ENCODE data around the gene FLAD1.

FLAD1 gene

DNA sequence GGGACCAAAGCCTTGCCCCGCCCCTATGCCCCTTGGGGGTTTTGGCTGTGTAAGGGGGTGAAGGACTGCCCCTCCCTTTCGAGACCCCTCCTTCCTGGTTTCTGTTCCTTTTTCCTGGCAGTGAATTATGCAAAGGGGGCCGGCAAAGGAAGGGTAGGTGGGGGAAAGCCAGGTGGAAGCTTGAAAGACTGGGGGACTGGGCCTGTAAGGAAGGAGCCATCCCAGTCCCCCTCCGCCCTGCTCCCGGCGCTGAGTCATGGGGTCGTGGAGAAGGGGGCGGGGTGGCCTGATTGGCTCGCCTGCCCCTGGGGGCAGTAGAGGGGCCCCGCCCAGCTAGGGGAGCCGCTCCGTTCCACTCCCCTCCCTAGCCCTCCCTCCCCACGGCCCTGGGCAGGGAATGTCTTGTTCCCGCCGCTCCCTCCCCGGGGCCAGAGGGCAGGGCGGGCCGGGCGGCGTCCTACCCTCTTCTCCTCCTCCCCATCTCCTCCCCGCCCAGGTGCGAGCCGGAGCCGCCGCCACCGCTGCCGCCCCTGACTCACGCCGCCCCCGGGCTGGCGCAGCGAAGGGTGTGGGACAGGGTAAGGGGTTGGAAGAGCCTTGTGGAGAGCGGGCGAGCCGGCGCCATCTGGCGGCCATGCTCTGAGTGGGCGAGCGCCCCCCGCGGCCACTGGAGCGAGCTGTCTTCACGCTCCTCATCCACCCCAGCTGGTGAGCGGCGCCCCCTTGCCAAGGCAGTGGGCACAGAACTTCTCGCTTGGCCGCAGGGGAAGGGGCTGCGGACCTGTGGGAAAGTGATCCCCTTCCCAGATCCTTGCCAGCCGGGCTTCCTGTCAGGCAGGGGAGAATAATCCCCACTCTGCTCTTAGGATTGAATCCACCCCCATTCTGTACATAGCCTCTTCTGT, 34.1 kb downstream of the FLAD1 start:
- H3K4me3 ChIP-seq (replicated peaks; ENCODE audit: low read depth, low read length), result peak overlapping the region; percentile 23
- peak; percentile 71 for DNase-seq (ENCODE audit: extremely low read depth, low read depth)

DNA sequence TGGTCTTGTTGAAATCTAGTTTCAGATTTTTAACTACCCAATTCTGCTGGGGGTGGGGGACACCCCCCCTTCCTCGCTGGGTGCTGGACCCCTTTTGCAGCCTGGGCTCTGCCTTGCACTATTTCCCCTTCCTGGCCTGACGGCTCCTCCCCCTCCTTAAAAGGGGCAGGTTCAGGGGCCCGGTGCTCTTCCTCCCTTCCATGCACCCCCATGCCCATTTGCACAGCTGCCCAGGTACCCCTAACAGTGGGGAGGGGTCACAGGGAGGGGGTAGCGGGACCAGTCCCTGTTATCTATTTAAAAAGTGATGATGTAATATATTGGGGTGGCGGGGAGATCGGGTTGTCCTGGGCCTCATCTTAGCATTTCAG, 34.8 kb downstream of the FLAD1 start:
- TF ChIP-seq, protein P1, sequence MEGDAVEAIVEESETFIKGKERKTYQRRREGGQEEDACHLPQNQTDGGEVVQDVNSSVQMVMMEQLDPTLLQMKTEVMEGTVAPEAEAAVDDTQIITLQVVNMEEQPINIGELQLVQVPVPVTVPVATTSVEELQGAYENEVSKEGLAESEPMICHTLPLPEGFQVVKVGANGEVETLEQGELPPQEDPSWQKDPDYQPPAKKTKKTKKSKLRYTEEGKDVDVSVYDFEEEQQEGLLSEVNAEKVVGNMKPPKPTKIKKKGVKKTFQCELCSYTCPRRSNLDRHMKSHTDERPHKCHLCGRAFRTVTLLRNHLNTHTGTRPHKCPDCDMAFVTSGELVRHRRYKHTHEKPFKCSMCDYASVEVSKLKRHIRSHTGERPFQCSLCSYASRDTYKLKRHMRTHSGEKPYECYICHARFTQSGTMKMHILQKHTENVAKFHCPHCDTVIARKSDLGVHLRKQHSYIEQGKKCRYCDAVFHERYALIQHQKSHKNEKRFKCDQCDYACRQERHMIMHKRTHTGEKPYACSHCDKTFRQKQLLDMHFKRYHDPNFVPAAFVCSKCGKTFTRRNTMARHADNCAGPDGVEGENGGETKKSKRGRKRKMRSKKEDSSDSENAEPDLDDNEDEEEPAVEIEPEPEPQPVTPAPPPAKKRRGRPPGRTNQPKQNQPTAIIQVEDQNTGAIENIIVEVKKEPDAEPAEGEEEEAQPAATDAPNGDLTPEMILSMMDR (IDR thresholded peaks at IDR 0.05; ENCODE audit: low read depth, low read length, missing control alignments), result no peak
- H3K4me3 ChIP-seq (replicated peaks; ENCODE audit: low read depth, low read length), result peak overlapping the region; percentile 23
- no peak for DNase-seq (ENCODE audit: extremely low read depth, low read depth)

More for the DNA sequence above, 34.1 kb downstream of the FLAD1 start:
- TF ChIP-seq, protein P1 (IDR thresholded peaks at IDR 0.05; ENCODE audit: low read depth, low read length, missing control alignments), result peak; percentile 97

DNA sequence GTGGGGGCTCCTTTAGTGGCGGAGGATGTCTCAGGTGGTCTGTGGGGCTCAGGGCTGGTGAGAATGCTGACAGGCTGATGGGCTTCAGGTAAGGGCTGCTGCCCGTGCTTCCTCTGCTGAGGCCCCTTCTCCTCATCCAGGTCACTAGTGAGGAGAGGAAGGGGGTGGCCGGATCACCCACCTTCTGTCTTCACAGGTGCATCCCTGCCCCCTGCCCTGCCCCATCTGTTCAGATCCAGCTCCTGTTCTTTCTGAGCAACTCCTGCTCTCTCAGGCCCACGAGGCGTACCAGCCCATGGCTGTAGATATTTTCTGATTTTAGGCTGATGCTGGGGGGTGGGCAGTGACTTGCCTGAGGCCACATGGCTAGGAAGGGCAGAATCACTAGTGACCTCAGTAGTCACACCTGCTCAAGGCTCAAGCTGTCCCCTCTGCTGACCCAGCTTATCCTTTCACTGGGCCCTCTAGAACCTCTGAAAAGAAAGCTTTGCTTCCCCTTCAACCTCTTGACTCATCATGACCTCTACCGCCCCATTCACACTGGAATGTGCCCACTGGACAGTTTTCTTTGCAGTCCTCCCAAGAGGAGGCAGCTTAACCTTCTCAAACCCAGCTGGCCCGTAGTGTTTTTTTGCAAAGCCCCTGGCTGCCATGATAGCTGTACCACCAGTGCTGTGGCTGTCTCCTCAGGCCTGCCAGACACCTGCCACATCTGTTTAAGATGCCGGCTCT, 35.6 kb downstream of the FLAD1 start:
- TF ChIP-seq, protein P1 (IDR thresholded peaks at IDR 0.05; ENCODE audit: low read depth, low read length, missing control alignments), result no peak
- no peak for DNase-seq (ENCODE audit: extremely low read depth, low read depth)
- H3K4me3 ChIP-seq (replicated peaks; ENCODE audit: low read depth, low read length), result no peak overlapping the region

DNA sequence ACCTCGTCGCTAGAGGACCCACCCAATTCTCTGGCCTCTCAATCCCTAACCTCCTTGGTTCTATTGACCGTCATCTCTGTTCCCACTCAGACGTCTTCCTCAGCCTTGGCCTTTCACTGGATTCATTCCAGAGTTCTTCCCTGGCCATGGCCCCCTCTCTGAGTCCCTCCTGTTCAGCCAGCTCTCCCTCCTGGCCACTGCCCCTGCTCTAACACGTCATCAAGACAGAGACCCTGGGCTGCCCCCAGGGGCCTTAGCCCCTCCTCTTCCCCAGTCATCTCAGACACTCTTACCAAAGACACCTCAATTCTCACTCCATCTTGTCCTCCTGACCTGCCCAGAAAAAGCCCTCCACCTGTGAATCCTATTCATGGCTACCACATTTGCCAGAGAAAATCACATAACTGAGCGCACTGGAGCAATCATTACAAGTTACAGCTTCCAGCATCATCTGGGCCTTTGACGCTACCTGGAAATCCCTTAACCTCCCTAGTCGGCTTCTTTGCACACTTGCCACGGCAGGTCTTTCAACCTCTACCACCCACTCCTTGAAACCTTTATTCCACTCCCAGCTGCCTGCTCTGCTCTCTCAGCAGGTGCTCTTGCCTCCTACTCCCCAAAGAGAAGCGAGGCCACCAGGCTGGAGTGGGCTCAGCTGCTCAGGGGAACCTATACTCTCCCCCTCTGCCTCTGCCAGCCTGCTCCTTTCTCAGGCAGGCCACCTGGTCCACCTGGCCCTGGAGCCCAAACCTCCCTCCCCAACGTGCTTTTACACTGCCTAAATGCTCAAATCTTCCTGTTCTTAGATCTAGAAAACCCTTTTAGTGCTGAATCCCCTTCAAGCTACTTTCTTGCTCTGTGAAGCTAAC, 36.5 kb downstream of the FLAD1 start:
- no peak overlapping the region for H3K4me3 ChIP-seq (replicated peaks; ENCODE audit: low read depth, low read length)
- TF ChIP-seq, protein P1 (IDR thresholded peaks at IDR 0.05; ENCODE audit: low read depth, low read length, missing control alignments), result no peak
- DNase-seq (ENCODE audit: extremely low read depth, low read depth), result no peak

DNA sequence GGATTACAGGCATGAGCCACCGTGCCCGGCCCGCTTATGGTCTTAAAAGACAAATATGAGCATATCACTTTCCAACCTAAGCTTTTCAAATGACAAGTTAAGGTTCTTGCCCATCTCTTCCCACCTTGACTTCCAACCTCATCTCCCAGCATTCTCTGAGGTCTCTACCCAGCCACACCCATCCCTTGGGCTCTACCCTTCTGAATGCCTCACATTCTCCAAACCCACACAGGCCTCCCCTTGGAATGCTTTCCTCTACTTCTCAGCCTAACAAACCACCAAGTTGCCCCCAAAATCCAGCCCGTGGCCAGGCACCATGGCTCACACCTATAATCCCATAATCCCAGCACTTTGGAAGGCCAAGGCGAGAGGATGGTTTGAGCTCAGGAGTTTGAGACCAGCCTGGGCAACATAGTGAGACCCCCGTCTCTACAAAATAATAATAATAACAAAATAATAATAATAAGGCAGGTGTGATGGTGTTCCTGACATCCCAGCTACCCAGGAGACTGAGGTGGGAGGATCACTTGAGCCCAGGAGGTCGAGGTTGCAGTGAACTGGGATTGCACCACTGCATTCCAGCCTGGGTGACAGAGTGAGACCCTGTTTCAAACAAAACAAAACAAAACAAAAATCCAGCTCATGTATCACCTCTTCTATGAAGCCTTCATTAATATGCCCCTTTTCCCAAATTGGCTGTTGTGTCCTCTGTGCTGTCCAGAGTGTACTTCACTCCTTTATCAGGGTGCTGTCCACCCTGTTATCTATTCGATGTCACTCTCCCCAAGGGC, 39.2 kb downstream of the FLAD1 start:
- TF ChIP-seq, protein P1 (IDR thresholded peaks at IDR 0.05; ENCODE audit: low read depth, low read length, missing control alignments), result no peak
- H3K4me3 ChIP-seq (replicated peaks; ENCODE audit: low read depth, low read length), result no peak overlapping the region
- DNase-seq (ENCODE audit: extremely low read depth, low read depth), result no peak

DNA sequence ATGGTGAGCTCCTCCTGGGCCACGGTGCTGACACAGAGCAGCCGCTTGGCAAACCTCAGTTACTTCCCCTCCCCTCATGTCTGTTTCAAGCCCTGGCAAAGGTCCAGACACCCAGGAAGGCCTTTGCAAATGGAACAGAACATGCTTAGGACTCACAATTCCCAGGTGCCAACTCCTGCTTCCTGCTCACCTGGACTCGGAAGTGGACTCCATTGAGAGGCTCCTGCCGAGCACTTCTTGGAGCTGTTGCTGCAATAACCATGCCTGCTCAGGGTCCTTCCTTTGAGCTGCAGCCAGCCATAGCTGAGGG, 39.7 kb downstream of the FLAD1 start:
- TF ChIP-seq, protein P1 (IDR thresholded peaks at IDR 0.05; ENCODE audit: low read depth, low read length, missing control alignments), result no peak
- no peak for DNase-seq (ENCODE audit: extremely low read depth, low read depth)
- H3K4me3 ChIP-seq (replicated peaks; ENCODE audit: low read depth, low read length), result no peak overlapping the region

Data from HFF-Myc (cell line).